HepG2 (cell line): Measurements from ENCODE around the gene ABHD2. TPM values are rescaled to one million over a fixed set of nuclear protein-coding genes. Genes with fewer than 3 reads are reported as not detected.
A peak's percentile ranks its signal among the peaks of the same experiment; 100 is the strongest.

Experiments
- BRD4 ChIP-seq: sonication (generic); formaldehyde crosslinking; IDR thresholded peaks from 2 replicates; pipeline ENCODE4 v1.4.0; 2020; ENCODE audit warnings: missing genetic modification reagents
- MAFK ChIP-seq, 2 experiments: IDR thresholded peaks in 1 of 2; conservative IDR thresholded peaks in 1 of 2; 2 replicates each; pipeline ENCODE4 v1.6.1; 2011; ENCODE audit warnings: improper control_type of control experiment in 2 of 2, low read length in 2 of 2
- PBX2 ChIP-seq: IDR thresholded peaks from 2 replicates; pipeline ENCODE4 v1.6.1; 2016; ENCODE audit warnings: control low read depth
- POLR2AphosphoS2 ChIP-seq: IDR thresholded peaks from 2 replicates; pipeline ENCODE4 v1.6.1; 2011; ENCODE audit warnings: low read depth, low read length, improper control_type of control experiment
- SAP130 ChIP-seq: IDR thresholded peaks from 2 replicates; pipeline ENCODE4 v1.6.1; 2016; ENCODE audit warnings: low read depth
- STAT6 ChIP-seq: sonication (generic); formaldehyde crosslinking; IDR thresholded peaks from 2 replicates; pipeline ENCODE4 v1.4.0; 2020; ENCODE audit warnings: missing genetic modification reagents, mild to moderate bottlenecking, borderline replicate concordance
- ZBTB37 ChIP-seq: sonication (generic); formaldehyde crosslinking; IDR thresholded peaks from 2 replicates; pipeline ENCODE4 v1.4.0; 2020; ENCODE audit warnings: mild to moderate bottlenecking, missing genetic modification reagents
- ZMAT3 ChIP-seq: sonication (generic); formaldehyde crosslinking; conservative IDR thresholded peaks from 2 replicates; pipeline ENCODE4 v1.7.0; 2021; ENCODE audit warnings: missing genetic modification reagents
- ZNF609 ChIP-seq: sonication (generic); formaldehyde crosslinking; IDR thresholded peaks from 2 replicates; pipeline ENCODE4 v1.4.0; 2020; ENCODE audit warnings: mild to moderate bottlenecking, missing genetic modification reagents, borderline replicate concordance
- polyA plus RNA-seq, 8 experiments: library from polyadenylated mRNA; depleted of rRNA in 3 of 8; stranded (reverse) in 7 of 8; unstranded in 1 of 8; fragments of >200 nt; fragmentation: Illumina TruSeq in 4 of 8; extraction: Trizol in 4 of 8; gene quantifications; 2 replicates each; pipeline versions ENCODE4 v1.2.1 to v1.2.3, GENCODE V29; 2011 to 2016; ENCODE audit warnings: low read depth in 4 of 8, missing spikeins in 1 of 8, mixed read lengths in 1 of 8; ENCODE audit not compliant: insufficient read depth in 1 of 8
- total RNA-seq, 5 experiments: library from RNA; depleted of rRNA; stranded (reverse); fragments of >200 nt; fragmentation: Illumina TruSeq; extraction: Trizol; gene quantifications; 2 replicates each; pipeline ENCODE4 v1.2.3, GENCODE V29; 2016; ENCODE audit warnings: low read depth in 1 of 5
- TF ChIP-seq, protein P1 (sequence below): sonication (generic); formaldehyde crosslinking; IDR thresholded peaks from 2 replicates; pipeline ENCODE4 v1.5.0; 2020; ENCODE audit warnings: mild to moderate bottlenecking, missing genetic modification reagents, borderline replicate concordance
- TF ChIP-seq, protein P2 (sequence below): sonication (generic); IDR thresholded peaks from 2 replicates; pipeline ENCODE4 v1.6.1; 2016; ENCODE audit warnings: low read depth, borderline replicate concordance

The ABHD2 gene
- total and polyA plus RNA-seq, 2 of the 13 experiments (the other 11 are each of a cell fraction or from before 2014, with no cell fraction given): 14.8 to 22.4 TPM

DNA sequence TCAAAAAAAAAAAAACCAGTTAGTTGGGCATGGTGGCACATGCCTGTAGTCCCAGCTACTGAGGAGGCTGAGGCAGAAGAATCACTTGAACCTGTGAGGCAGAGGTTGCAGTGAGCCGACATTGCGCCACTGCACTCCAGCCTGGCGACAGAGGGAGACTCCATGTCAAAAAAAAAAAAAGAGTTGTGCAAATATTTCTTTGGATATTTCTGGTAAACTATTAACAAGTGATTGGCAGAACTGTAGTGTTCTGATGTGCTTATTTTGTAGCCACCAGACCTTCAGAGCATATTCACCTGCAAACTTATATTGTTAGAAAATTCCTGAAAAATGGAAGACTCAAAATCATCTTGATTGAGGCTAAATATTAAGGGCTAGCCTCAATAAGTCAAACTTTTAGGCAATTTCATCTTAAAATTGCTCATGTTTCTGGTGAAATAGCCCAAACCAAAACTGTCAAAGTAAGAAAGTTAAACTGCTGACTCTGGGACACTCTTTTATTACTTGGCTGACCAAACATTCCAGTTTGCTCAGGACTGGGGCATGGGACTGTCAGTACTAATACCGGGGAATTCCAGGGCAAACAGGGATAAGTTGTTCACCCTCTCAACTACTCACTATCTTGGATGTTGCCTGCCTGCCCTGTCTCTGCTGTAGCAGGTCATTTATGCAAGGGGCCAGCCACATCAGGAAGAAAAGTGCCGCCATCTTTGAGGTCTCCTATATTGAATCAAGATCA is 37.0 kb downstream of the ABHD2 start (continued):
- peak; percentile 72 to 77; a peak in 3 of 4 replicates for TF ChIP-seq MAFK (conservative IDR thresholded peaks at IDR 0.05 in 1 of 2, IDR thresholded peaks at IDR 0.05 in 1 of 2; ENCODE audit: low read length in 2 of 2)
- TF ChIP-seq ZMAT3 (CRISPR knock-in tag): 0 out of 2 replicates have a peak, but pooled peaks have one; percentile 19
- TF ChIP-seq BRD4 (CRISPR knock-in tag): 0 out of 2 replicates have a peak, but pooled peaks have one; percentile 70
- peak; percentile 58; the same call in 1 of the 2 replicates for TF ChIP-seq PBX2 (CRISPR knock-in tag)
- peak; percentile 61 for TF ChIP-seq SAP130 (CRISPR knock-in tag)
- TF ChIP-seq, protein P1, sequence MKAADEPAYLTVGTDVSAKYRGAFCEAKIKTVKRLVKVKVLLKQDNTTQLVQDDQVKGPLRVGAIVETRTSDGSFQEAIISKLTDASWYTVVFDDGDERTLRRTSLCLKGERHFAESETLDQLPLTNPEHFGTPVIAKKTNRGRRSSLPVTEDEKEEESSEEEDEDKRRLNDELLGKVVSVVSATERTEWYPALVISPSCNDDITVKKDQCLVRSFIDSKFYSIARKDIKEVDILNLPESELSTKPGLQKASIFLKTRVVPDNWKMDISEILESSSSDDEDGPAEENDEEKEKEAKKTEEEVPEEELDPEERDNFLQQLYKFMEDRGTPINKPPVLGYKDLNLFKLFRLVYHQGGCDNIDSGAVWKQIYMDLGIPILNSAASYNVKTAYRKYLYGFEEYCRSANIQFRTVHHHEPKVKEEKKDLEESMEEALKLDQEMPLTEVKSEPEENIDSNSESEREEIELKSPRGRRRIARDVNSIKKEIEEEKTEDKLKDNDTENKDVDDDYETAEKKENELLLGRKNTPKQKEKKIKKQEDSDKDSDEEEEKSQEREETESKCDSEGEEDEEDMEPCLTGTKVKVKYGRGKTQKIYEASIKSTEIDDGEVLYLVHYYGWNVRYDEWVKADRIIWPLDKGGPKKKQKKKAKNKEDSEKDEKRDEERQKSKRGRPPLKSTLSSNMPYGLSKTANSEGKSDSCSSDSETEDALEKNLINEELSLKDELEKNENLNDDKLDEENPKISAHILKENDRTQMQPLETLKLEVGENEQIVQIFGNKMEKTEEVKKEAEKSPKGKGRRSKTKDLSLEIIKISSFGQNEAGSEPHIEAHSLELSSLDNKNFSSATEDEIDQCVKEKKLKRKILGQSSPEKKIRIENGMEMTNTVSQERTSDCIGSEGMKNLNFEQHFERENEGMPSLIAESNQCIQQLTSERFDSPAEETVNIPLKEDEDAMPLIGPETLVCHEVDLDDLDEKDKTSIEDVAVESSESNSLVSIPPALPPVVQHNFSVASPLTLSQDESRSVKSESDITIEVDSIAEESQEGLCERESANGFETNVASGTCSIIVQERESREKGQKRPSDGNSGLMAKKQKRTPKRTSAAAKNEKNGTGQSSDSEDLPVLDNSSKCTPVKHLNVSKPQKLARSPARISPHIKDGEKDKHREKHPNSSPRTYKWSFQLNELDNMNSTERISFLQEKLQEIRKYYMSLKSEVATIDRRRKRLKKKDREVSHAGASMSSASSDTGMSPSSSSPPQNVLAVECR: peak; percentile 63; the same call in 1 of the 2 replicates
- peak; percentile 78 for TF ChIP-seq ZBTB37 (CRISPR knock-in tag)
- TF ChIP-seq, protein P2, sequence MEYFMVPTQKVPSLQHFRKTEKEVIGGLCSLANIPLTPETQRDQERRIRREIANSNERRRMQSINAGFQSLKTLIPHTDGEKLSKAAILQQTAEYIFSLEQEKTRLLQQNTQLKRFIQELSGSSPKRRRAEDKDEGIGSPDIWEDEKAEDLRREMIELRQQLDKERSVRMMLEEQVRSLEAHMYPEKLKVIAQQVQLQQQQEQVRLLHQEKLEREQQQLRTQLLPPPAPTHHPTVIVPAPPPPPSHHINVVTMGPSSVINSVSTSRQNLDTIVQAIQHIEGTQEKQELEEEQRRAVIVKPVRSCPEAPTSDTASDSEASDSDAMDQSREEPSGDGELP: peak; percentile 39; the same call in 1 of the 2 replicates
- no peak for TF ChIP-seq POLR2AphosphoS2
- peak; percentile 44; the same call in 1 of the 2 replicates for TF ChIP-seq ZNF609 (CRISPR knock-in tag)
- TF ChIP-seq STAT6 (CRISPR knock-in tag): peak; percentile 25; the same call in 1 of the 2 replicates
